Activated CD4-positive, CD25-positive, alpha-beta regulatory T cell treated with anti-CD3 and anti-CD28 coated beads, Interleukin-2, amount 50 U/mL, for 24 hours (primary cell): Measurements from ENCODE around the gene NXPH1.

Experiments used
- ATAC-seq, 2 donors: fragments of 150-1000 bp; cut with Tn5 transposase; one replicate each; pipeline ENCODE4 v1.10.0; 2021; ENCODE audit warnings: mild to moderate bottlenecking in 1 of 2, moderate library complexity in 1 of 2

NXPH1 gene

GRCh38 chr7:8433477-8434289 lies at the start of gene NXPH1:
TSS of gene NXPH1 (plus strand) at chr7:8433609.
- peak in 1 of 2 donors; percentile 17 for ATAC-seq

- ATAC-seq: no peak
Observed at GRCh38 chr7:8384901-8385300, 48.5 kb upstream of the NXPH1 start.

- ATAC-seq: peak; percentile 46 to 74
Observed at GRCh38 chr7:8386926-8387550, 46.4 kb upstream of the NXPH1 start.

- peak in 1 of 2 donors; percentile 30 for ATAC-seq
Observed at GRCh38 chr7:8387551-8388256, 45.7 kb upstream of the NXPH1 start.

- ATAC-seq: no peak
Observed at GRCh38 chr7:8388257-8388625, 45.2 kb upstream of the NXPH1 start.

GRCh38 chr7:8389593-8390261 lies 43.7 kb upstream of the NXPH1 start:
- no peak for ATAC-seq

- ATAC-seq: no peak
Observed at GRCh38 chr7:8390262-8390626, 43.2 kb upstream of the NXPH1 start.

GRCh38 chr7:8391353-8392062 lies 41.9 kb upstream of the NXPH1 start:
- no peak for ATAC-seq

- no peak for ATAC-seq
Observed at GRCh38 chr7:8396294-8396693, 37.1 kb upstream of the NXPH1 start.

- no peak for ATAC-seq
Observed at GRCh38 chr7:8408871-8409270, 24.5 kb upstream of the NXPH1 start.

- ATAC-seq: no peak
Observed at GRCh38 chr7:8411103-8411502, 22.3 kb upstream of the NXPH1 start.

GRCh38 chr7:8413600-8413999 lies 19.8 kb upstream of the NXPH1 start:
- ATAC-seq: no peak

- no peak for ATAC-seq
Observed at GRCh38 chr7:8418629-8419245, 14.7 kb upstream of the NXPH1 start.

- ATAC-seq: no peak
Observed at GRCh38 chr7:8422177-8422576, 11.2 kb upstream of the NXPH1 start.

- ATAC-seq: no peak
Observed at GRCh38 chr7:8423057-8423456, 10.4 kb upstream of the NXPH1 start.

GRCh38 chr7:8425223-8425622 lies 8.2 kb upstream of the NXPH1 start:
- no peak for ATAC-seq

- no peak for ATAC-seq
Observed at GRCh38 chr7:8430643-8431042, 2.8 kb upstream of the NXPH1 start.

GRCh38 chr7:8434290-8435002 lies 1.0 kb downstream of the NXPH1 start:
- ATAC-seq: no peak

GRCh38 chr7:8435095-8435494 lies 1.7 kb downstream of the NXPH1 start:
- no peak for ATAC-seq

GRCh38 chr7:8435590-8436545 lies 2.5 kb downstream of the NXPH1 start:
- no peak for ATAC-seq
